IMR-90 (cell line): ENCODE results near the gene CARD10. TPM values are rescaled to one million over a fixed set of nuclear protein-coding genes. Genes with fewer than 3 reads are reported as not detected.

Source experiments
- ATAC-seq: fragments of 200-7000 bp; cut with Tn5 transposase; 2 replicates; pipeline ENCODE4 v1.9.1; 2020; ENCODE audit warnings: low read depth, mild to moderate bottlenecking, moderate library complexity
- BruUV-seq: library from RNA; stranded (reverse); fragments of 400-500 nt; replicated peaks from 2 replicates; lab custom pipeline; 2021; lab: Mats Ljungman, UMichigan
- CTCF ChIA-PET: fragments of 300-600 bp; formaldehyde crosslinking; extraction: SDS; loops from one replicate; lab custom pipeline; 2021; ENCODE audit warnings: antibody characterized with exemption; lab: Yijun Ruan, JAX
- POLR2A ChIA-PET: fragments of 300-600 bp; sonication (Branson Sonifier 250); formaldehyde crosslinking; loops from one replicate; lab custom pipeline; 2022; ENCODE audit warnings: antibody characterized with exemption; ENCODE audit not compliant: unreplicated experiment; lab: Charles Lee
- DNase-seq: peaks from one replicate; pipeline ENCODE4 v3.0.0; 2013
- H2AFZ ChIP-seq: replicated peaks from 2 replicates; pipeline ENCODE3; 2013; ENCODE audit warnings: low read length, mild to moderate bottlenecking; ENCODE audit not compliant: poor library complexity
- H2AK5ac ChIP-seq: 2 replicates; pipeline ENCODE4 v1.6.1; 2013; ENCODE audit warnings: low read depth, low read length, inconsistent platforms
- H2AK9ac ChIP-seq: replicated peaks from 2 replicates; pipeline ENCODE3; 2013; ENCODE audit warnings: mild to moderate bottlenecking, low read depth, low read length, moderate library complexity; ENCODE audit not compliant: poor library complexity
- H2BK120ac ChIP-seq: 2 replicates; pipeline ENCODE4 v1.6.1; 2013; ENCODE audit warnings: low read depth, low read length, inconsistent platforms
- H2BK15ac ChIP-seq: 3 replicates; pipeline ENCODE4 v1.6.1; 2013; ENCODE audit warnings: low read depth, low read length, inconsistent platforms
- H2BK20ac ChIP-seq: 2 replicates; pipeline ENCODE4 v1.6.1; 2013; ENCODE audit warnings: low read depth, mild to moderate bottlenecking, inconsistent platforms, low read length, moderate library complexity
- H2BK5ac ChIP-seq: 2 replicates; pipeline ENCODE4 v1.6.1; 2013; ENCODE audit warnings: mild to moderate bottlenecking, low read depth, low read length, inconsistent platforms; ENCODE audit not compliant: poor library complexity, severe bottlenecking
- H3K14ac ChIP-seq: replicated peaks from 2 replicates; pipeline ENCODE4 v1.6.1; 2013; ENCODE audit warnings: low read depth, low read length, inconsistent platforms
- H3K18ac ChIP-seq: 2 replicates; pipeline ENCODE4 v1.6.1; 2013; ENCODE audit warnings: low read depth, low read length, control low read depth
- H3K23ac ChIP-seq: 2 replicates; pipeline ENCODE4 v1.6.1; 2013; ENCODE audit warnings: low read depth, low read length, inconsistent platforms
- H3K27ac ChIP-seq: 2 replicates; pipeline ENCODE4 v1.5.1; 2013; ENCODE audit warnings: mild to moderate bottlenecking, control low read depth, low read length; ENCODE audit not compliant: insufficient read depth
- H3K27me3 ChIP-seq: 2 replicates; pipeline ENCODE4 v1.6.1; 2013; ENCODE audit warnings: low read length; ENCODE audit not compliant: control insufficient read depth, insufficient read depth
- H3K36me3 ChIP-seq: 2 replicates; pipeline ENCODE4 v1.6.1; 2013; ENCODE audit warnings: low read length, mixed read lengths; ENCODE audit not compliant: control insufficient read depth, insufficient read depth
- H3K4ac ChIP-seq: 2 replicates; pipeline ENCODE4 v1.6.1; 2013; ENCODE audit warnings: low read depth, low read length, inconsistent platforms
- H3K4me1 ChIP-seq: 2 replicates; pipeline ENCODE4 v1.6.1; 2013; ENCODE audit warnings: low read length, mixed read lengths; ENCODE audit not compliant: control insufficient read depth, insufficient read depth
- H3K4me2 ChIP-seq: 2 replicates; pipeline ENCODE4 v1.6.1; 2013; ENCODE audit warnings: low read depth, mild to moderate bottlenecking, control low read depth, low read length, moderate library complexity
- H3K4me3 ChIP-seq: 2 replicates; pipeline ENCODE4 v1.5.1; 2013; ENCODE audit warnings: low read depth, mild to moderate bottlenecking, control low read depth, low read length, moderate library complexity; ENCODE audit not compliant: insufficient read depth
- H3K56ac ChIP-seq: 2 replicates; pipeline ENCODE4 v1.6.1; 2013; ENCODE audit warnings: low read length, inconsistent platforms; ENCODE audit not compliant: insufficient read depth; ENCODE audit errors: extremely low read depth
- H3K79me1 ChIP-seq, 2 experiments: 2 replicates each; pipeline ENCODE4 v1.6.1; 2013; ENCODE audit warnings: low read length in 2 of 2, inconsistent platforms in 1 of 2, low read depth in 1 of 2
- H3K9ac ChIP-seq: 2 replicates; pipeline ENCODE4 v1.6.1; 2013; ENCODE audit warnings: low read depth, low read length, control low read depth
- H3K9me1 ChIP-seq: 2 replicates; pipeline ENCODE4 v1.6.1; 2013; ENCODE audit warnings: low read length, inconsistent platforms; ENCODE audit not compliant: insufficient read depth
- H3K9me3 ChIP-seq: 2 replicates; pipeline ENCODE4 v1.6.1; 2013; ENCODE audit warnings: low read length; ENCODE audit not compliant: control insufficient read depth, insufficient read depth
- H4K20me1 ChIP-seq: 2 replicates; pipeline ENCODE4 v1.6.1; 2013; ENCODE audit warnings: low read length, inconsistent platforms; ENCODE audit not compliant: insufficient read depth
- H4K5ac ChIP-seq: 2 replicates; pipeline ENCODE4 v1.6.1; 2013; ENCODE audit warnings: mild to moderate bottlenecking, low read depth, low read length, control low read depth
- H4K8ac ChIP-seq, 2 experiments: 2 replicates each; pipeline ENCODE4 v1.6.1; 2013; ENCODE audit warnings: low read depth in 2 of 2, low read length in 2 of 2, control low read depth in 1 of 2, inconsistent platforms in 1 of 2
- H4K91ac ChIP-seq: 2 replicates; pipeline ENCODE4 v1.6.1; 2013; ENCODE audit warnings: low read depth, low read length, inconsistent platforms; ENCODE audit not compliant: insufficient read depth
- MAFK ChIP-seq: IDR thresholded peaks from 2 replicates; pipeline ENCODE4 v1.6.1; 2012; ENCODE audit warnings: low read depth, low read length, improper control_type of control experiment
- MAZ ChIP-seq: IDR thresholded peaks from 2 replicates; pipeline ENCODE4 v1.6.1; 2012; ENCODE audit warnings: low read depth, mild to moderate bottlenecking, low read length, improper control_type of control experiment, moderate library complexity, borderline replicate concordance
- MXI1 ChIP-seq: IDR thresholded peaks from 2 replicates; pipeline ENCODE4 v1.6.1; 2012; ENCODE audit warnings: low read depth, mild to moderate bottlenecking, low read length, moderate library complexity, borderline replicate concordance
- POLR2A ChIP-seq: IDR thresholded peaks from 2 replicates; pipeline ENCODE4 v1.6.1; 2012; ENCODE audit warnings: mild to moderate bottlenecking, low read depth, low read length
- WGBS, 2 experiments: methylation state at CpG; one replicate each; pipeline versions ENCODE4 v1.1.5 to v1.1.7; 2013; ENCODE audit warnings: missing lambda C conversion rate in 2 of 2; ENCODE audit not compliant: insufficient read length in 1 of 2; ENCODE audit errors: extremely low coverage in 2 of 2; 5-methylcytosine and 5-hydroxymethylcytosine counted together
- dilution Hi-C: fragments of 300-500 bp; cut with HindIII; formaldehyde crosslinking; loops from one replicate; pipeline ENCODE4 v1.14.3; 2018; ENCODE audit warnings: low sequenced_read_pairs; ENCODE audit not compliant: unreplicated experiment
- in situ Hi-C: fragments of 300-500 bp; cut with MboI; formaldehyde crosslinking; loops from 3 replicates; pipeline ENCODE4 v1.14.3; 2019; ENCODE audit warnings: low sequenced_read_pairs, inconsistent platforms, mixed read lengths
- intact Hi-C: fragments of 100-400 bp; cut with micrococcal nuclease; formaldehyde crosslinking; loops from 2 replicates; pipeline ENCODE4 v1.10.0; 2022
- polyA plus RNA-seq, 3 experiments: library from polyadenylated mRNA; depleted of rRNA; stranded (reverse); fragments of >200 nt; gene quantifications; 2 replicates each; pipeline ENCODE4 v1.2.3, GENCODE V29; 2012; ENCODE audit warnings: low replicate concordance in 1 of 3
- total RNA-seq: library from RNA; depleted of rRNA; stranded (reverse); fragments of >200 nt; gene quantifications from 2 replicates; pipeline ENCODE4 v1.2.3, GENCODE V29; 2012

CARD10 gene
- total and polyA plus RNA-seq, 2 of the 4 experiments (the other 2 are of a cell fraction): 6.1 to 18.4 TPM

DNA sequence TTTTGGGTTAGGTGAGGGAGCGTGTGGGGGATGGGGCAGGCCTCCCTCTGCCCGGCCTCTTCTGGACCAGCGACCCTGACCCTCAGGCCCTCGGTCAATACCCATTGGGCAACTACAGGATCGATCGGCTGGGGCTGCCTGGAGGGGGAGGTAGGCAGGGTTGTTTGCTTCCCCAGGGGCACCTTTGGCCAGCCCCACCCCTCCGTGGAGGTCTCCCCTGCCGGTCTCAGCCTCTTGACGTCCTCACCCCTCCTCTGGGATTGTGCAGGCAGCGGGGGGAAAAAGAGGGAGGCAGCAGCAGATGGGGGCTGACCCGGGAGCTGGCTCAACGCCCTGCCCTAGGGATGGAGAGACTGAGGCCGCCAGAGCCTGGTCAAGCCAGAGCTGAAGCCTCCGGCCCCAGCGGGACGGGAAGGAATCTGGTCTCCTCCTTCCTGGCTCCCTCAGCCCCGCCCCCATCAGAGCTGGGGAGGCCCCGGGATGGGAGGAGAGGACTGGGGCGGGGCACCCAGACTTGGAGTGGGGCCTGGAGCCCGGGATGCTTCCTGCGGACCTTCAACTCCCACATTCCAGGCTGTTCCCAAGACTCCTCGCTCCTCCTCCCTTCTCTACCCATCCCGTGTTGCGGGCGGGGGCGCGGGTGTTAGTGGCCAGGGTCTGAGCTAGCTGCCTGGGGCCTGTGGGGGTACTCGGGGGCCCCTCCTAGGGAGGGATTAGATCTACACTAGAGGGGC lies 26.7 kb upstream of the CARD10 start:
- no TSS peak for BruUV-seq
- H3K79me1 ChIP-seq: peaks cover 0 to 10% of the 10 kb centered on the region in 2 experiments; a peak in 2 of 4 replicates
- WGBS, 2 experiments: 20% methylated on average over 1 of the region's 28 CpGs; no CpG with 5 or more reads in 1 of the 2 experiments
- ATAC-seq (peak; percentile 93), DNase-seq (peak; percentile 90)
- H2BK15ac ChIP-seq: peak overlapping the region; percentile 45; the same call in 2 of the 3 replicates
- no peaks in the 10 kb centered on the region for H4K20me1 ChIP-seq
- peak overlapping the region; percentile 76 to 98 for H4K8ac ChIP-seq
- H3K27me3 ChIP-seq: no peaks in the 10 kb centered on the region
- CTCF ChIA-PET: interaction anchor here (0.6 to 3.8 kb wide), 8 partner anchors 15 to 50 kb away, joined by 3 to 26 read pairs (median 4); no protein-coding TSS in a partner anchor
- peak overlapping the region; percentile 89 for H3K27ac ChIP-seq
- H4K5ac ChIP-seq: peak overlapping the region; percentile 88
- H3K4me3 ChIP-seq: peak overlapping the region; percentile 35
- peaks cover 30% of the 10 kb centered on the region for H3K4me1 ChIP-seq
- H2BK5ac ChIP-seq: peak overlapping the region; percentile 84
- peak overlapping the region; percentile 99 for H3K4ac ChIP-seq
- H3K36me3 ChIP-seq: no peaks in the 10 kb centered on the region
- no peaks in the 10 kb centered on the region for H3K9me3 ChIP-seq
- peak overlapping the region; percentile 77 for H3K4me2 ChIP-seq
- H3K14ac ChIP-seq: peak overlapping the region; percentile 90
- peak overlapping the region; percentile 79 for H3K18ac ChIP-seq
- peak overlapping the region; percentile 79; the same call in 1 of the 2 replicates for H3K23ac ChIP-seq
- in situ Hi-C loops (no loop called here), intact Hi-C loops (loop anchor here (1.0 to 5.0 kb wide), 4 partner anchors 15 to 131 kb away; partner anchors contain the start of genes GGA1 and LGALS1), dilution Hi-C loops (no loop called here)
- peaks cover 12% of the 10 kb centered on the region; the same call in 1 of the 2 replicates for H3K9me1 ChIP-seq
- H3K56ac ChIP-seq: peak overlapping the region; percentile 61; the same call in 1 of the 2 replicates
- H3K9ac ChIP-seq: peak overlapping the region; percentile 75
- H2AFZ ChIP-seq: peak overlapping the region; percentile 97
- H2AK5ac ChIP-seq: peak overlapping the region; percentile 96
- no peak for TF ChIP-seq MXI1
- no peak for TF ChIP-seq MAFK
- peak; percentile 96 for TF ChIP-seq MAZ
- TF ChIP-seq POLR2A: 0 out of 2 replicates have a peak, but pooled peaks have one; percentile 49
- peak overlapping the region; percentile 99 for H2AK9ac ChIP-seq
- peak overlapping the region; percentile 94 for H4K91ac ChIP-seq
- H2BK120ac ChIP-seq: peak overlapping the region; percentile 92
- POLR2A ChIA-PET: interaction anchor here (1.0 kb wide), 1 partner anchor 46 kb away, joined by 4 read pairs; no protein-coding TSS in a partner anchor
- H2BK20ac ChIP-seq: peak overlapping the region; percentile 72
